GM10266 (cell line): ENCODE measurements around the gene PNMA8B.

Experiments used
- DNase-seq: peaks from one replicate; pipeline ENCODE4 v3.0.0; 2012; ENCODE audit errors: extremely low spot score
- TF ChIP-seq, protein P1 (sequence below): IDR thresholded peaks from 2 replicates; pipeline ENCODE4 v1.5.1; 2012; ENCODE audit warnings: mild to moderate bottlenecking, low read depth; ENCODE audit not compliant: control insufficient read depth, insufficient read depth; ENCODE audit errors: missing control alignments

The PNMA8B gene, protein sequence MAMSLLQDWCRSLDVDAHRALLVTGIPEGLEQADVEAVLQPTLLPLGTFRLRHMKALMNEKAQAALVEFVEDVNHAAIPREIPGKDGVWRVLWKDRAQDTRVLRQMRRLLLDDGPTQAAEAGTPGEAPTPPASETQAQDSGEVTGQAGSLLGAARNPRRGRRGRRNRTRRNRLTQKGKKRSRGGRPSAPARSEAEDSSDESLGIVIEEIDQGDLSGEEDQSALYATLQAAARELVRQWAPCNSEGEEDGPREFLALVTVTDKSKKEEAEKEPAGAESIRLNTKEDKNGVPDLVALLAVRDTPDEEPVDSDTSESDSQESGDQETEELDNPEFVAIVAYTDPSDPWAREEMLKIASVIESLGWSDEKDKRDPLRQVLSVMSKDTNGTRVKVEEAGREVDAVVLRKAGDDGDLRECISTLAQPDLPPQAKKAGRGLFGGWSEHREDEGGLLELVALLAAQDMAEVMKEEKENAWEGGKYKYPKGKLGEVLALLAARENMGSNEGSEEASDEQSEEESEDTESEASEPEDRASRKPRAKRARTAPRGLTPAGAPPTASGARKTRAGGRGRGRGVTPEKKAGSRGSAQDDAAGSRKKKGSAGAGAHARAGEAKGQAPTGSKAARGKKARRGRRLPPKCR

GRCh38 chr19:46495786-46496099 lies at the start of gene PNMA8B:
TSS of gene PNMA8B (minus strand) at chr19:46495867. CDS start at chr19:46495465, 402 bp downstream.
- DNase-seq = no peak
- TF ChIP-seq, protein P1, sequence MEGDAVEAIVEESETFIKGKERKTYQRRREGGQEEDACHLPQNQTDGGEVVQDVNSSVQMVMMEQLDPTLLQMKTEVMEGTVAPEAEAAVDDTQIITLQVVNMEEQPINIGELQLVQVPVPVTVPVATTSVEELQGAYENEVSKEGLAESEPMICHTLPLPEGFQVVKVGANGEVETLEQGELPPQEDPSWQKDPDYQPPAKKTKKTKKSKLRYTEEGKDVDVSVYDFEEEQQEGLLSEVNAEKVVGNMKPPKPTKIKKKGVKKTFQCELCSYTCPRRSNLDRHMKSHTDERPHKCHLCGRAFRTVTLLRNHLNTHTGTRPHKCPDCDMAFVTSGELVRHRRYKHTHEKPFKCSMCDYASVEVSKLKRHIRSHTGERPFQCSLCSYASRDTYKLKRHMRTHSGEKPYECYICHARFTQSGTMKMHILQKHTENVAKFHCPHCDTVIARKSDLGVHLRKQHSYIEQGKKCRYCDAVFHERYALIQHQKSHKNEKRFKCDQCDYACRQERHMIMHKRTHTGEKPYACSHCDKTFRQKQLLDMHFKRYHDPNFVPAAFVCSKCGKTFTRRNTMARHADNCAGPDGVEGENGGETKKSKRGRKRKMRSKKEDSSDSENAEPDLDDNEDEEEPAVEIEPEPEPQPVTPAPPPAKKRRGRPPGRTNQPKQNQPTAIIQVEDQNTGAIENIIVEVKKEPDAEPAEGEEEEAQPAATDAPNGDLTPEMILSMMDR = no peak

DNA sequence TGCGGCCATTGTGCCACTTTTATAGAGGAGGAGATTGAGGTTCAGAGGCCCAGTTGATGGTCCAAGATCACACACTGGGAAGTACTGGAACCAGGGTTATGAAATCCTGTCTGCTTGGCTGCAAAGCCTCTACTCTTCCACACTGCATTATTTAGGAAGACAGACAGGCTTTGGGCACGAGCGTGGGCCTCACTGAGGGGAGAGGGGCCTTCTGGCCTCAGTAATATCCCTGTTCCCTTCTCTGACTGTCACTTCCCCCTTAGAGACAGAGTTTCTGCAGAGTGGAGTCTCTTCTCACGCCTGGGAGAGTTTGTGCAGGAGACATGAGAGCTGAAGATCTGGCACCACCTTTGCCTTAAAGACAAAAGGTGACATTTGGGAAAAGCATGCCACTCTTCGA lies 49.0 kb upstream of the PNMA8B start:
- TF ChIP-seq, protein P1 = no peak
- no peak for DNase-seq

- TF ChIP-seq, protein P1 = peak; percentile 86
- DNase-seq = peak; percentile 58
Observed at GRCh38 chr19:46542428-46543230, 47.0 kb upstream of the PNMA8B start.

DNA sequence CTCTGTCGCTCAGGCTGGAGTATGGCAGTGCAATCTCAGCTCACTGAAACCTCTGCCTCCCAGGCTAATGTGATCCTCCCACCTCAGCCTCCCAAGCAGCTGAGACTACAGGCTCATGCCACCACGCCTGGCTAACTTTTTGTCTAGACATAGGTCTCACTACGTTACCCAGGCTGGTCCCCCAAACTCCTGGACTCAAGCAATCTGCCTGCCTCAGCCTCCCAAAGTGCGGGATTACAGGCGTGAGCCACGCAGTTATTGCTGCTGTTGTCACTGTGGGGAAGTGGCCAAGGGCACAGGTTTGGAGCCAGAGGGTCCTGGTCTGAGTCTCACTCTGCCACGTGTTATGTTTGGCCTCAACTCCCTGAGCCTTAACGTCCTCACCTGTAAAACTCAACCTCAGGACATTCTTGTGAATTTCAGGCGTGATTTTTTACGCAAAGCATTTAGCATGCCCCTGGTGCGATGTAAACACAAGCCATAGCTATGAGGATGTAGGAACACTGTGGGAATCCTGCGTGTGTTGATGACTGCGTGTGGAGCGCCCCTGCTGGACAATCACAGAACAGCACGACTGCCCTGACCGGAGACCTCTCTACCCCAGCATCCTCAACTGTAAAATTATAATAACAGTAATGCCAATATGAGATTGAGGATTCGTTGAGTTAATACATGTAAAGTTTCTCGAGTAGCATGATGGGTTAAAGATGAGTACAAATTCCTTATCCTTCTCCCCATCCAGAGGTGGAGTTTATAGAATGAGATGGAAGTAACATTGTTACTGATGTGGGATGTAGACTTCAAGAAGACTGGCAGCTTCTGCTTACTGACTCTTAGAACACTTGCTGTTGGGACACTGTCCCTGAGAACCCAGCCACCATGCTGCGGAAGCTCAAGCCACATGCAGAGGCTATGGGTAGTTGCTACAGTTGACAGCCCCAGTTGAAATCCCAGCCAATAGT lies 41.8 kb upstream of the PNMA8B start:
- TF ChIP-seq, protein P1 = peak; percentile 73
- peak; percentile 53 for DNase-seq

- TF ChIP-seq, protein P1 = no peak
- DNase-seq = no peak
Observed at GRCh38 chr19:46536391-46536790, 40.7 kb upstream of the PNMA8B start.

DNA sequence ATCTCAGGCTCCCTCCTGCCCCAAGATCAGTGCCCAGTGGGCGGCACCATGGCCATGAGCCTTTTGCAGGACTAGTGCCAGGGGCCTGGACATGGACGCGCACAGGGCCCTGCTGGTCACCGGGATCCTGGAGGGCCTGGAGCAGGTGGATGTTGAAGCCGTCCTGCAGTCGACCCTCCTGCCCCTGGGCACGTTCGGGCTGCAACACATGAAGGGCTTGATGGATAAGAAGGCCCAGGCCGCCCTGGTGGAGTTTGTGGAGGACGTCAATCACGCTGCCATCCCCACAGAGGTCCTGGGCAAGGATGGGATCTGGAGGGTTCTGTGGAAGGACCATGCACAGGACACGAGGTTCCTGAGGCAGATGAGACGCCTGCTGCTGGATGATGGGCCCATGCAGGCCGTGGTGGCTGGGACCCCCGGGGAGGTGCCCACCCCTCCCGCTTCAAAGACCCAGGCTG lies 38.0 kb upstream of the PNMA8B start:
- no peak for DNase-seq
- TF ChIP-seq, protein P1 = no peak
